ENCODE results near the gene C1R. TPM values are rescaled to one million over a fixed set of nuclear protein-coding genes. Genes with fewer than 3 reads are reported as not detected.

Gene C1R
- total RNA-seq, 4 donors from 2014 or later = 65.0 to 259 (median 84.7) TPM

DNA sequence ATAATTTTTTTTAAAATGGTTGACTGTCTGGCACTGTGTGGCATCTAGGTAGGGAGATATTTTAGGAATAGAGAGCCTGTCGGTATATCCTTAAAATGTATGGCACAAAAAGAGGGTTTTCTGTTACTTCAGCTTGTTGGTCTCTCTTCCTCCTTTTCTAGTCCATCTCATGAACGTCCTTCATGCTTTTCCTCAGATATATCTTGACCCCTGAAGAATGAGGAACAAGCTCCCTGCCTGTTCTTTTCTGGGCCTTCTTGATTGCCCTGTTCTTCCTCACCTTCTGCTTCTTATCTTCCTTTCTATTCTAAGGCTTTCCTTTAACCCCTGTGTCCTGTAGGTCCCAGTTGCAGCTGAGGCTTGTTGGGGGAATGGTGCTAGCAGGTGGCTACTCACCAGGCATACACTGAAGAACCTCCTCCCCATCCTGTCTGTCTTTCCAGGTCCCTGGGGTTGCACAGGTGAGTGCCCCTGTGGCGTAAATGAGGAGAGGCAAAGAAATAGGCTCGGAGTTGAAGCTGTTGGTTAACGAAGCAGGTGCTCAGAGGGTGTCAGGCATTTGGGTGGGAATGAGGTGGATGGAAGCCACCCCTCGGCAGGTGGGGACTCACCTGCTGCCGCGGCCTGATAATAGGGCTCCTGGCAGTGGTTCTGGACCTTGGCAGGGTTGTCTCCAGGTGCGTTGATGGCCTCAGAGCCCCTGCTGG is 7.2 kb upstream of the C1R start:
- no peak for DNase-seq (ENCODE audit: low spot score in 2 of 2)
- TF ChIP-seq, protein P1, sequence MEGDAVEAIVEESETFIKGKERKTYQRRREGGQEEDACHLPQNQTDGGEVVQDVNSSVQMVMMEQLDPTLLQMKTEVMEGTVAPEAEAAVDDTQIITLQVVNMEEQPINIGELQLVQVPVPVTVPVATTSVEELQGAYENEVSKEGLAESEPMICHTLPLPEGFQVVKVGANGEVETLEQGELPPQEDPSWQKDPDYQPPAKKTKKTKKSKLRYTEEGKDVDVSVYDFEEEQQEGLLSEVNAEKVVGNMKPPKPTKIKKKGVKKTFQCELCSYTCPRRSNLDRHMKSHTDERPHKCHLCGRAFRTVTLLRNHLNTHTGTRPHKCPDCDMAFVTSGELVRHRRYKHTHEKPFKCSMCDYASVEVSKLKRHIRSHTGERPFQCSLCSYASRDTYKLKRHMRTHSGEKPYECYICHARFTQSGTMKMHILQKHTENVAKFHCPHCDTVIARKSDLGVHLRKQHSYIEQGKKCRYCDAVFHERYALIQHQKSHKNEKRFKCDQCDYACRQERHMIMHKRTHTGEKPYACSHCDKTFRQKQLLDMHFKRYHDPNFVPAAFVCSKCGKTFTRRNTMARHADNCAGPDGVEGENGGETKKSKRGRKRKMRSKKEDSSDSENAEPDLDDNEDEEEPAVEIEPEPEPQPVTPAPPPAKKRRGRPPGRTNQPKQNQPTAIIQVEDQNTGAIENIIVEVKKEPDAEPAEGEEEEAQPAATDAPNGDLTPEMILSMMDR (IDR thresholded peaks at IDR 0.05) = no peak
- TF ChIP-seq POLR2A (IDR thresholded peaks at IDR 0.05) = no peak
- WGBS, 2 donors = 82 to 90% methylated on average over 8 to 9 of the region's 9 CpGs
- intact Hi-C loops (cut with DNase I; ENCODE audit: low total_unique reads) = loop anchor here (10.0 kb wide), 1 partner anchor 145 kb away; the partner anchor contains the start of gene PTPN6
- H3K4me3 ChIP-seq (ENCODE audit: low read depth, poor library complexity, severe bottlenecking) = no peak overlapping the region

DNA sequence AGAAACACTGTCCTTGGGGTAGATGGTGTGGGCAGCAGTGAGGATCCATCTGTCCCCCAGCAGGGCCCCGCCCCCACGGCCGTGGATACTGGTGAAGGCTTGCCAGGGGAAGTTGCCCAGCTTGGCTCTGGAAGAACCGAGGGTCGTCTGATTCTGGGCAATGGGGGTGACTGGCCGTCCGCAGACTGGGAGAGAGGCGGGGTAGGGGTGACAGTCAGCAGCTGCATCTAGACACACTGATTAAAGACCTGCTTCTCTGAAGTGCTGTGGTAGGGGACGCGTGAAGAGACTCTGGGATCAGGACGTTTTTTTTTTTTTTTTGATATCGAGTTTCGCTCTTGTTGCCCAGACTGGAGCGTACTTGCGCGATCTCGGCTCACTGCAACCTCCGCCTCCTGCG is 4.7 kb upstream of the C1R start:
- 81 to 86% methylated on average over 19 of the region's 19 CpGs for WGBS, 2 donors
- H3K4me3 ChIP-seq (ENCODE audit: low read depth, poor library complexity, severe bottlenecking) = no peak overlapping the region
- DNase-seq (ENCODE audit: low spot score in 2 of 2) = no peak
- intact Hi-C loops (cut with DNase I; ENCODE audit: low total_unique reads) = loop anchor here (10.0 kb wide), 1 partner anchor 142 kb away; the partner anchor contains the start of gene PTPN6
- TF ChIP-seq, protein P1 (IDR thresholded peaks at IDR 0.05) = no peak
- no peak for TF ChIP-seq POLR2A (IDR thresholded peaks at IDR 0.05)

DNA sequence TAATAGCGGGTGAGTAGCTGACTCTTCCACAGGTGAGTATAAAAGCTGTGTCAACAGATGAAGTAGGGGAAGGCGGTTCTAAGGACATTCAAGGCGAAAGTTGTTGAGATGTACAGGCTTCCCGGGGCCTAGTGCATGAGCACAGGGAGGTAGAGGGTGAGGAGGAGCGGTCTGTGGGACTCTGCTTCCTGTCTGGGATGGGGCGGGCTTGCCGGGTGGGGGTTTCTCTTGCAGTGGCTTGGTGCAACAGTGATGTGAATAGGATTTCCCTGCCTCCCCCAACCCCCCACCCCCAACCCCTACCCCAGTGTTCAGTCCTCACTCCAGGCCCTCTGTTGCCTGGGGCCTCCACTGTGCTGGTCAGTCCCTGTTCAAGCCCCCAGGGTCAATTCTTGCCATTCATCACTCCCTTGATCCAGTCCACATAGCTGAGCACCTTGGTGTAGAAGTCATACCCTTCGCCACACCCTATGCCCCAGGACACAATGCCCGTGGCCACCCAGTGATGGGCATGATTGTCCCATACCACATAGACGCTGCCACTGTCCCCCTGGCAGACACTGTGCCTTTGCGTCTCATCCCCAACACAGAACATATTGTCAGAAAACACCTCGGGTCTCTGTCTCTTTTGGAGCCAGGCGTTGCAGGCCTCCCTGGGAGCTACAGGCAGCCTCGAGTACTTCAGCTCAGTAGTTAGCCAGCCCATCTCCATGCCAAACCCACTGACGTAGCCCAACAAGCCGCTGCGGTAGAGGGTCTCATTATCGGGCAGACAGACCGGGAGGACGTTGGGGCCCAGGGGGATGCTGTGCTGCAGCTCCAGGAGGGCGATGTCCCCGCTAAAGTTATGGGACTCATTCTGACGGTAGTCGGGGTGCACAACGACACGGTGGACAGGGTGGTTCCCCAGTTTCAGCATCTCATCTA is 4.0 kb upstream of the C1R start:
- H3K4me3 ChIP-seq (ENCODE audit: low read depth, poor library complexity, severe bottlenecking) = no peak overlapping the region
- TF ChIP-seq, protein P1 (IDR thresholded peaks at IDR 0.05) = no peak
- TF ChIP-seq POLR2A (IDR thresholded peaks at IDR 0.05) = no peak
- WGBS, 2 donors = 80 to 86% methylated on average over 25 to 26 of the region's 26 CpGs
- intact Hi-C loops (cut with DNase I; ENCODE audit: low total_unique reads) = loop anchor here (10.0 kb wide), 1 partner anchor 141 kb away; the partner anchor contains the start of gene PTPN6
- no peak for DNase-seq (ENCODE audit: low spot score in 2 of 2)

- H3K4me3 ChIP-seq (ENCODE audit: low read depth, poor library complexity, severe bottlenecking) = no peak overlapping the region
- DNase-seq (ENCODE audit: low spot score in 2 of 2) = peak in 1 of 2 donors; percentile 87
- TF ChIP-seq, protein P1 (IDR thresholded peaks at IDR 0.05) = no peak
- no peak for TF ChIP-seq POLR2A (IDR thresholded peaks at IDR 0.05)
- intact Hi-C loops (cut with DNase I; ENCODE audit: low total_unique reads) = loop anchor here (10.0 kb wide), 1 partner anchor 139 kb away; the partner anchor contains the start of gene PTPN6
- WGBS, 2 donors = 57 to 61% methylated on average over 10 of the region's 10 CpGs
Observed at GRCh38 chr12:7093892-7094291, 1.6 kb upstream of the C1R start.

GRCh38 chr12:7093486-7093885 is 1.2 kb upstream of the C1R start:
- intact Hi-C loops (cut with DNase I; ENCODE audit: low total_unique reads) = loop anchor here (10.0 kb wide), 1 partner anchor 139 kb away; the partner anchor contains the start of gene PTPN6

More at GRCh38 chr12:7093486-7093885, 1.2 kb upstream of the C1R start:
- no peak for TF ChIP-seq POLR2A (IDR thresholded peaks at IDR 0.05)
- TF ChIP-seq, protein P1 (IDR thresholded peaks at IDR 0.05) = no peak
- peak in 1 of 2 donors; percentile 72 for DNase-seq (ENCODE audit: low spot score in 2 of 2)
- 60 to 70% methylated on average over 5 of the region's 5 CpGs for WGBS, 2 donors
- no peak overlapping the region for H3K4me3 ChIP-seq (ENCODE audit: low read depth, poor library complexity, severe bottlenecking)

Data from lower leg skin (tissue), 4 donors.